ENCODE data around the gene IL21R.

IL21R gene

DNA sequence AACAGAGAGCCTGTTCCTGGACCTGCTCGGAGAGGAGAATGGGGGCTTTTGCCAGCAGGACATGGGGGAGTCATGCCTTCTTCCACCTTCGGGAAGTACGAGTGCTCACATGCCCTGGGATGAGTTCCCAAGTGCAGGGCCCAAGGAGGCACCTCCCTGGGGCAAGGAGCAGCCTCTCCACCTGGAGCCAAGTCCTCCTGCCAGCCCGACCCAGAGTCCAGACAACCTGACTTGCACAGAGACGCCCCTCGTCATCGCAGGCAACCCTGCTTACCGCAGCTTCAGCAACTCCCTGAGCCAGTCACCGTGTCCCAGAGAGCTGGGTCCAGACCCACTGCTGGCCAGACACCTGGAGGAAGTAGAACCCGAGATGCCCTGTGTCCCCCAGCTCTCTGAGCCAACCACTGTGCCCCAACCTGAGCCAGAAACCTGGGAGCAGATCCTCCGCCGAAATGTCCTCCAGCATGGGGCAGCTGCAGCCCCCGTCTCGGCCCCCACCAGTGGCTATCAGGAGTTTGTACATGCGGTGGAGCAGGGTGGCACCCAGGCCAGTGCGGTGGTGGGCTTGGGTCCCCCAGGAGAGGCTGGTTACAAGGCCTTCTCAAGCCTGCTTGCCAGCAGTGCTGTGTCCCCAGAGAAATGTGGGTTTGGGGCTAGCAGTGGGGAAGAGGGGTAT lies 39.3 kb upstream of the IL21R start:
- no peak for TF ChIP-seq ZFX (IDR thresholded peaks at IDR 0.05)
- TF ChIP-seq, protein P1, sequence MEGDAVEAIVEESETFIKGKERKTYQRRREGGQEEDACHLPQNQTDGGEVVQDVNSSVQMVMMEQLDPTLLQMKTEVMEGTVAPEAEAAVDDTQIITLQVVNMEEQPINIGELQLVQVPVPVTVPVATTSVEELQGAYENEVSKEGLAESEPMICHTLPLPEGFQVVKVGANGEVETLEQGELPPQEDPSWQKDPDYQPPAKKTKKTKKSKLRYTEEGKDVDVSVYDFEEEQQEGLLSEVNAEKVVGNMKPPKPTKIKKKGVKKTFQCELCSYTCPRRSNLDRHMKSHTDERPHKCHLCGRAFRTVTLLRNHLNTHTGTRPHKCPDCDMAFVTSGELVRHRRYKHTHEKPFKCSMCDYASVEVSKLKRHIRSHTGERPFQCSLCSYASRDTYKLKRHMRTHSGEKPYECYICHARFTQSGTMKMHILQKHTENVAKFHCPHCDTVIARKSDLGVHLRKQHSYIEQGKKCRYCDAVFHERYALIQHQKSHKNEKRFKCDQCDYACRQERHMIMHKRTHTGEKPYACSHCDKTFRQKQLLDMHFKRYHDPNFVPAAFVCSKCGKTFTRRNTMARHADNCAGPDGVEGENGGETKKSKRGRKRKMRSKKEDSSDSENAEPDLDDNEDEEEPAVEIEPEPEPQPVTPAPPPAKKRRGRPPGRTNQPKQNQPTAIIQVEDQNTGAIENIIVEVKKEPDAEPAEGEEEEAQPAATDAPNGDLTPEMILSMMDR (conservative IDR thresholded peaks at IDR 0.05) = no peak
- H3K27ac ChIP-seq = no peak overlapping the region

- TF ChIP-seq ZFX (IDR thresholded peaks at IDR 0.05) = no peak
- TF ChIP-seq, protein P1 (conservative IDR thresholded peaks at IDR 0.05) = no peak
- no peak overlapping the region for H3K27ac ChIP-seq
Measured at GRCh38 chr16:27363246-27363632, 38.7 kb upstream of the IL21R start.

DNA sequence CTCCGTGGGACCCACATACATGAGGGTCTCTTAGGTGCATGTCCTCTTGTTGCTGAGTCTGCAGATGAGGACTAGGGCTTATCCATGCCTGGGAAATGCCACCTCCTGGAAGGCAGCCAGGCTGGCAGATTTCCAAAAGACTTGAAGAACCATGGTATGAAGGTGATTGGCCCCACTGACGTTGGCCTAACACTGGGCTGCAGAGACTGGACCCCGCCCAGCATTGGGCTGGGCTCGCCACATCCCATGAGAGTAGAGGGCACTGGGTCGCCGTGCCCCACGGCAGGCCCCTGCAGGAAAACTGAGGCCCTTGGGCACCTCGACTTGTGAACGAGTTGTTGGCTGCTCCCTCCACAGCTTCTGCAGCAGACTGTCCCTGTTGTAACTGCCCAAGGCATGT lies 38.2 kb upstream of the IL21R start:
- H3K27ac ChIP-seq = no peak overlapping the region
- TF ChIP-seq ZFX (IDR thresholded peaks at IDR 0.05) = no peak
- TF ChIP-seq, protein P1 (conservative IDR thresholded peaks at IDR 0.05) = no peak

DNA sequence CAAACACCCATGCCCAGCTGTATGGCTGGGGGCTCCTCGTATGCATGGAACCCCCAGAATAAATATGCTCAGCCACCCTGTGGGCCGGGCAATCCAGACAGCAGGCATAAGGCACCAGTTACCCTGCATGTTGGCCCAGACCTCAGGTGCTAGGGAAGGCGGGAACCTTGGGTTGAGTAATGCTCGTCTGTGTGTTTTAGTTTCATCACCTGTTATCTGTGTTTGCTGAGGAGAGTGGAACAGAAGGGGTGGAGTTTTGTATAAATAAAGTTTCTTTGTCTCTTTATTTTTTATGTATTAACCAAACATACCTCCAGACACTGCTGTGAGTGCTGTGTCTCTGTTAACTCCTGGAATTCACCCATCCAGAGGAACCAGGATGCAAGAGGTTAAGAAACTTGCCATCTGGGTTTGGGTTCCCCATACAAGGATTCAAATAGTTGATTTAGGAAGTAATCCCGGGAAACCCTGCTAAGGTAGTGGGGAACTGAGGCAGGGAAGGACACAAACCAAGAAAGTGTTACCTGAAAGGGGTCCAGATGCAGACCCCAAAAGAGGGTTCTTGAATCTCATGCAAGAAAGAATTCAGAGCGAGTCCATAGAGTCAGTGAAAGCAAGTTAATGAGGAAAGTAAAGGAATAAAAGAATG lies 37.4 kb upstream of the IL21R start:
- H3K27ac ChIP-seq = no peak overlapping the region
- TF ChIP-seq ZFX (IDR thresholded peaks at IDR 0.05) = no peak
- TF ChIP-seq, protein P1 (conservative IDR thresholded peaks at IDR 0.05) = no peak

- no peak overlapping the region for H3K27ac ChIP-seq
- no peak for TF ChIP-seq ZFX (IDR thresholded peaks at IDR 0.05)
- TF ChIP-seq, protein P1 (conservative IDR thresholded peaks at IDR 0.05) = no peak
Measured at GRCh38 chr16:27365142-27366089, 36.6 kb upstream of the IL21R start.

GRCh38 chr16:27366687-27367460 lies 35.1 kb upstream of the IL21R start:
- H3K27ac ChIP-seq = no peak overlapping the region
- TF ChIP-seq, protein P1 (conservative IDR thresholded peaks at IDR 0.05) = no peak
- no peak for TF ChIP-seq ZFX (IDR thresholded peaks at IDR 0.05)
